Stomach (tissue), 9 donors: Measurements from ENCODE around the gene HK1. TPM values are rescaled to one million over a fixed set of nuclear protein-coding genes. Genes with fewer than 3 reads are reported as not detected.

Experiments
- DNase-seq, 2 donors: peaks; one replicate each; pipeline versions ENCODE4 v3.0.0 to v3.0.0-alpha.2; 2013 to 2019
- H3K27ac ChIP-seq, 5 donors: fragments of 200-600 bp in 4 of 5; sonication (generic) in 4 of 5; one replicate each; pipeline ENCODE4 v1.5.1; 2013 to 2019; ENCODE audit warnings: mild to moderate bottlenecking in 1 of 5, moderate library complexity in 1 of 5
- H3K27me3 ChIP-seq, 3 donors: fragments of 200-600 bp; sonication (generic); one replicate each; pipeline ENCODE4 v1.5.1; 2017 to 2019; ENCODE audit warnings: mixed run types in 1 of 3
- H3K36me3 ChIP-seq, 4 donors: fragments of 200-600 bp; sonication (generic); 1 replicate in 3 of 4; 2 replicates in 1 of 4; pipeline ENCODE4 v1.5.1; 2016 to 2019
- H3K4me1 ChIP-seq, 4 donors: fragments of 200-600 bp; sonication (generic); one replicate each; pipeline ENCODE4 v1.5.1; 2016 to 2019
- H3K4me3 ChIP-seq, 4 donors: fragments of 200-600 bp; sonication (generic) in 3 of 4; one replicate each; pipeline ENCODE4 v1.5.1; 2016 to 2019; ENCODE audit warnings: mild to moderate bottlenecking in 1 of 4
- H3K9me3 ChIP-seq, 4 donors: fragments of 200-600 bp; sonication (generic); one replicate each; pipeline ENCODE4 v1.5.1; 2016 to 2019
- CTCF ChIP-seq, 7 experiments: fragments of 450-650 bp in 4 of 7; fragments of 200-600 bp in 3 of 7; sonication (generic) in 3 of 7; IDR thresholded peaks; one replicate each; pipeline ENCODE4 v1.5.1; 2016 to 2019; ENCODE audit warnings: antibody characterized with exemption in 7 of 7, control low read depth in 2 of 7, mild to moderate bottlenecking in 1 of 7
- EP300 ChIP-seq: sonication (generic); formaldehyde crosslinking; IDR thresholded peaks from one replicate; pipeline ENCODE4 v1.6.1; 2017; ENCODE audit warnings: antibody characterized with exemption
- POLR2A ChIP-seq, 4 donors: fragments of 450-650 bp; IDR thresholded peaks; one replicate each; pipeline ENCODE4 v1.6.1; 2016; ENCODE audit warnings: antibody characterized with exemption in 4 of 4, control low read depth in 2 of 4, mild to moderate bottlenecking in 1 of 4, moderate library complexity in 1 of 4
- POLR2AphosphoS5 ChIP-seq, 3 donors: sonication (generic); formaldehyde crosslinking; IDR thresholded peaks; one replicate each; pipeline ENCODE4 v1.6.1; 2016; ENCODE audit warnings: antibody characterized with exemption in 3 of 3
- WGBS, 5 donors: extraction: QIAGEN DNeasy Blood & Tissue Kit in 3 of 5; methylation state at CpG; one replicate each; pipeline versions ENCODE4 v1.1.5 to v1.1.7; 2013 to 2018; 5-methylcytosine and 5-hydroxymethylcytosine counted together
- intact Hi-C: fragments of 100-400 bp; cut with DNase I; formaldehyde crosslinking; loops from one replicate; pipeline ENCODE4 v1.15.1; 2023; ENCODE audit warnings: low total_unique reads
- polyA plus RNA-seq, 3 donors: library from polyadenylated mRNA; stranded (reverse); fragments of 200-250 nt; gene quantifications; one replicate each; pipeline ENCODE4 v1.2.3, GENCODE V29; 2013
- total RNA-seq, 5 donors: library from RNA; depleted of rRNA; stranded (reverse); fragments of >200 nt; gene quantifications; one replicate each; pipeline versions ENCODE4 v1.1.0 to v1.2.3, GENCODE V29; 2014 to 2016
- donor health status: healthy with polysubstance abuse.
- donor health status: Bipolar disorder and iron deficiency.
- donor health status: healthy.

The HK1 gene
- total and polyA plus RNA-seq, 8 donors, result 32.7 to 60.9 (median 50.8) TPM

GRCh38 chr10:69338133-69338456, 59.8 kb downstream of the HK1 start:
- intact Hi-C loops, result no loop called here
- H3K4me1 ChIP-seq, result peaks cover 59 to 95% (median 74%) of the 10 kb centered on the region in 4 donors
- H3K27ac ChIP-seq, result peak overlapping the region in 4 of 5 donors; percentile 2 to 68 (median 64)
- 85 to 96% (median 91%) methylated on average over 7 to 8 of the region's 8 CpGs; no CpG with 5 or more reads in 1 of the 5 donors for WGBS, 5 donors
- H3K27me3 ChIP-seq, result no peaks in the 10 kb centered on the region
- H3K9me3 ChIP-seq, result no peaks in the 10 kb centered on the region
- DNase-seq, result no peak
- TF ChIP-seq EP300 (no peak), POLR2AphosphoS5 (IDR thresholded peaks at IDR 0.05) (no peak), POLR2A (IDR thresholded peaks at IDR 0.05) (no peak), CTCF (IDR thresholded peaks at IDR 0.05) (no peak)
- no peaks in the 10 kb centered on the region for H3K36me3 ChIP-seq
- H3K4me3 ChIP-seq, result no peak overlapping the region

- intact Hi-C loops, result no loop called here
- Histone ChIP-seq H3K4me1 (peaks cover 52 to 95% (median 70%) of the 10 kb centered on the region in 4 donors), H3K27me3 (no peaks in the 10 kb centered on the region), H3K27ac (peak overlapping the region; percentile 2 to 68 (median 62)), H3K9me3 (no peaks in the 10 kb centered on the region), H3K36me3 (peaks cover 1 to 5% (median 3%) of the 10 kb centered on the region in 4 donors), H3K4me3 (no peak overlapping the region)
- TF ChIP-seq CTCF (IDR thresholded peaks at IDR 0.05), result no peak
- TF ChIP-seq POLR2A (IDR thresholded peaks at IDR 0.05), result no peak
- no peak for TF ChIP-seq EP300
- no peak for TF ChIP-seq POLR2AphosphoS5 (IDR thresholded peaks at IDR 0.05)
- no peak for DNase-seq
- 59 to 71% (median 67%) methylated on average over 8 to 9 of the region's 9 CpGs for WGBS, 5 donors
Measured at GRCh38 chr10:69338547-69339450, 60.5 kb downstream of the HK1 start.

GRCh38 chr10:69340695-69341094, 62.4 kb downstream of the HK1 start:
- peaks cover 10 to 24% (median 22%) of the 10 kb centered on the region in 4 donors for H3K36me3 ChIP-seq
- no peak for DNase-seq
- WGBS, 5 donors, result 77 to 88% (median 84%) methylated on average over 9 of the region's 9 CpGs
- no peak overlapping the region for H3K4me3 ChIP-seq
- H3K4me1 ChIP-seq, result peaks cover 47 to 95% (median 67%) of the 10 kb centered on the region in 4 donors
- H3K27me3 ChIP-seq, result no peaks in the 10 kb centered on the region
- H3K9me3 ChIP-seq, result no peaks in the 10 kb centered on the region
- TF ChIP-seq POLR2A (IDR thresholded peaks at IDR 0.05), result no peak
- TF ChIP-seq EP300, result no peak
- no peak for TF ChIP-seq CTCF (IDR thresholded peaks at IDR 0.05)
- TF ChIP-seq POLR2AphosphoS5 (IDR thresholded peaks at IDR 0.05), result no peak
- H3K27ac ChIP-seq, result no peak overlapping the region
- intact Hi-C loops, result no loop called here

- no peak for DNase-seq
- WGBS, 5 donors, result 94 to 98% (median 95%) methylated on average over 4 of the region's 4 CpGs
- Histone ChIP-seq H3K4me1 (peaks cover 36 to 95% (median 66%) of the 10 kb centered on the region in 4 donors), H3K36me3 (peaks cover 10 to 30% (median 25%) of the 10 kb centered on the region in 4 donors), H3K9me3 (no peaks in the 10 kb centered on the region), H3K4me3 (no peak overlapping the region), H3K27me3 (no peaks in the 10 kb centered on the region), H3K27ac (no peak overlapping the region)
- intact Hi-C loops, result no loop called here
- TF ChIP-seq EP300 (no peak), CTCF (IDR thresholded peaks at IDR 0.05) (no peak), POLR2A (IDR thresholded peaks at IDR 0.05) (no peak), POLR2AphosphoS5 (IDR thresholded peaks at IDR 0.05) (no peak)
Measured at GRCh38 chr10:69343905-69344304, 65.6 kb downstream of the HK1 start.
